Endothelial cell of umbilical vein (primary cell): ENCODE results near the gene CCDC7. TPM values are rescaled to one million over a fixed set of nuclear protein-coding genes. Genes with fewer than 3 reads are reported as not detected.

Experiments used
- BruUV-seq: library from RNA; stranded (reverse); fragments of 400-500 nt; replicated peaks from 2 replicates; lab custom pipeline; 2021; lab: Mats Ljungman, UMichigan
- CTCF ChIA-PET: fragments of 300-600, 350-600 bp; sonication (Branson Sonifier 250); formaldehyde crosslinking; loops from one replicate; lab custom pipeline; 2021; ENCODE audit warnings: antibody characterized with exemption, inconsistent platforms; lab: Charles Lee
- POLR2A ChIA-PET: fragments of 300-600, 350-600 bp; sonication (Branson Sonifier 250); formaldehyde crosslinking; loops from one replicate; lab custom pipeline; 2021; ENCODE audit warnings: antibody characterized with exemption, inconsistent platforms; lab: Charles Lee
- DNase-seq: peaks from one replicate; pipeline ENCODE4 v3.0.0-alpha.2; 2011; ENCODE audit warnings: low read depth, low spot score
- FAIRE-seq: peaks from 2 replicates; lab custom pipeline; 2011; peaks lifted over from hg19 to GRCh38; lab: Jason Lieb, UNC
- H2AFZ ChIP-seq: 2 replicates; pipeline ENCODE4 v1.6.0; 2012; ENCODE audit warnings: low read depth, low read length, control low read depth, inconsistent platforms
- H3K27ac ChIP-seq: 2 replicates; pipeline ENCODE4 v1.5.1; 2011; ENCODE audit warnings: low read depth, mild to moderate bottlenecking, control low read depth, low read length, moderate library complexity; ENCODE audit not compliant: insufficient read depth
- H3K27me3 ChIP-seq, 2 experiments: 2 replicates each; pipeline versions ENCODE4 v1.6.0 to v1.6.1; 2011; ENCODE audit warnings: low read length in 2 of 2, mixed read lengths in 1 of 2; ENCODE audit not compliant: control insufficient read depth in 2 of 2, insufficient read depth in 2 of 2
- H3K36me3 ChIP-seq, 2 experiments: 2 replicates in 1 of 2; 3 replicates in 1 of 2; pipeline ENCODE4 v1.5.1; 2011; ENCODE audit warnings: low read length in 2 of 2, mild to moderate bottlenecking in 1 of 2, moderate library complexity in 1 of 2; ENCODE audit not compliant: control insufficient read depth in 2 of 2, insufficient read depth in 2 of 2; ENCODE audit errors: extremely low read depth in 1 of 2
- H3K4me1 ChIP-seq: 3 replicates; pipeline ENCODE4 v1.5.1; 2011; ENCODE audit warnings: mild to moderate bottlenecking, low read length; ENCODE audit not compliant: control insufficient read depth, insufficient read depth; ENCODE audit errors: extremely low read depth
- H3K4me2 ChIP-seq: 2 replicates; pipeline ENCODE4 v1.6.1; 2011; ENCODE audit warnings: low read length, control low read depth, mixed read lengths; ENCODE audit not compliant: insufficient read depth
- H3K4me3 ChIP-seq, 3 experiments: fragments of 200-600 bp in 1 of 3; sonication (generic), shearing (Covaris generic) in 1 of 3; replicated peaks in 1 of 3; 2 replicates each; pipeline ENCODE4 v1.5.1; 2011 to 2016; ENCODE audit warnings: control low read depth in 3 of 3, low read length in 3 of 3, mild to moderate bottlenecking in 2 of 3, inconsistent platforms in 1 of 3, low read depth in 1 of 3, moderate library complexity in 1 of 3; ENCODE audit not compliant: insufficient read depth in 1 of 3
- H3K79me2 ChIP-seq: 2 replicates; pipeline ENCODE4 v1.6.0; 2012; ENCODE audit warnings: low read length, inconsistent platforms; ENCODE audit not compliant: control insufficient read depth, insufficient read depth
- H3K9ac ChIP-seq: replicated peaks from 2 replicates; pipeline ENCODE3; 2011; ENCODE audit warnings: low read length, control low read depth; ENCODE audit not compliant: insufficient read depth; ENCODE audit errors: extremely low read depth
- H3K9me1 ChIP-seq: replicated peaks from 3 replicates; pipeline ENCODE4 v1.6.0; 2011; ENCODE audit warnings: mild to moderate bottlenecking, low read length; ENCODE audit not compliant: control insufficient read depth, insufficient read depth; ENCODE audit errors: extremely low read depth
- H3K9me3 ChIP-seq: replicated peaks from 2 replicates; pipeline ENCODE4 v1.5.1; 2012; ENCODE audit warnings: low read length, inconsistent platforms; ENCODE audit not compliant: control insufficient read depth, insufficient read depth
- H4K20me1 ChIP-seq: replicated peaks from 2 replicates; pipeline ENCODE3; 2011; ENCODE audit warnings: mild to moderate bottlenecking, low read length; ENCODE audit not compliant: control insufficient read depth, insufficient read depth; ENCODE audit errors: extremely low read depth
- EZH2 ChIP-seq: IDR thresholded peaks from 2 replicates; pipeline ENCODE4 v1.6.1; 2012; ENCODE audit warnings: borderline replicate concordance, low read depth, mild to moderate bottlenecking, moderate library complexity, low read length, inconsistent platforms; ENCODE audit not compliant: severe bottlenecking
- GATA2 ChIP-seq: IDR thresholded peaks from 2 replicates; pipeline ENCODE4 v1.7.0; 2011; ENCODE audit warnings: low read depth, mild to moderate bottlenecking, moderate library complexity, mixed read lengths, low read length; ENCODE audit not compliant: insufficient read length, insufficient read depth
- JUN ChIP-seq: IDR thresholded peaks from 2 replicates; pipeline ENCODE4 v1.6.1; 2011; ENCODE audit warnings: borderline replicate concordance, low read depth; ENCODE audit not compliant: insufficient read length, insufficient read depth
- MAX ChIP-seq: IDR thresholded peaks from 2 replicates; pipeline ENCODE4 v1.6.1; 2011; ENCODE audit not compliant: insufficient read depth, insufficient read length
- MYC ChIP-seq: IDR thresholded peaks from one replicate; pipeline ENCODE4 v1.6.1; 2011; ENCODE audit warnings: mild to moderate bottlenecking, low read depth, low read length
- POLR2A ChIP-seq: IDR thresholded peaks from 2 replicates; pipeline ENCODE4 v1.6.1; 2012; ENCODE audit warnings: low read depth, mild to moderate bottlenecking, control low read depth, low read length
- POLR2AphosphoS5 ChIP-seq: IDR thresholded peaks from 2 replicates; pipeline ENCODE4 v1.6.1; 2012; ENCODE audit warnings: low read depth, mild to moderate bottlenecking, control low read depth, low read length, moderate library complexity; ENCODE audit not compliant: insufficient read depth
- dilution Hi-C: fragments of 300-500 bp; cut with MboI; formaldehyde crosslinking; loops from one replicate; pipeline ENCODE4 v1.15.0; 2019; ENCODE audit warnings: low sequenced_read_pairs; ENCODE audit not compliant: extremely low pct_ligation_motif_present
- intact Hi-C: fragments of 100-400 bp; cut with micrococcal nuclease; formaldehyde crosslinking; loops from one replicate; pipeline ENCODE4 v1.10.0; 2022
- polyA plus RNA-seq, 4 experiments: library from polyadenylated mRNA; depleted of rRNA in 3 of 4; stranded (reverse) in 3 of 4; unstranded in 1 of 4; fragments of >200 nt; gene quantifications; 2 replicates each; pipeline versions ENCODE4 v1.2.1 to v1.2.3, GENCODE V29; 2011 to 2012; ENCODE audit warnings: missing spikeins in 1 of 4
- total RNA-seq: library from RNA; stranded (reverse); gene quantifications from 2 replicates; pipeline ENCODE4 v1.2.3, GENCODE V29; 2021
- TF ChIP-seq, protein P1 (sequence below), 2 donors: IDR thresholded peaks; 1 replicate in 1 of 2; 2 replicates in 1 of 2; pipeline ENCODE4 v1.5.1; 2011; ENCODE audit warnings: low read length in 2 of 2, mild to moderate bottlenecking in 2 of 2, moderate library complexity in 2 of 2, control low read depth in 1 of 2, inconsistent platforms in 1 of 2, low read depth in 1 of 2; ENCODE audit not compliant: insufficient read depth in 1 of 2; ENCODE audit errors: extremely low read depth in 1 of 2

Gene CCDC7
- total and polyA plus RNA-seq, 2 donors (not counting 3 experiments of a cell fraction or from before 2014, with no cell fraction given): 0.35 to 8.2 TPM

DNA sequence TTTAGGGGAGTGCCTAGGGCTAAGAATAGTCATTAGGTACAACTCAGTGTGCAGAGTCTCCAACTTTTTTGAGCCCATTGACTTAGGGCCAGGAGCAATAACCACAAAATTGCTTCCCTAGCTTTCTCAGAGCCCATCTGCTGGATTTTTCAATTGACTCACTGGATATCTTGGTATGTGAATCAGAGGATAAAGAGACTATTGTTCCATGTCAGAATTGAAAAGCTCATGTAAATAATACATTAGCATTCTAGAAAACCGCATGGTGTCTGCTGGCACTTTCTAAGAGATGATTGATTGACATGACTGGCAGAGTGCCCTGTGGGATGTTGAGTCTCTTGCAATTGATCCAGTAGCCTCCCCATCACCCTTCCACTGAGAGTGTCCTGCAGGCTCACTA, 246.2 kb downstream of the CCDC7 start:
- no peak overlapping the region for H3K4me2 ChIP-seq
- no peaks in the 10 kb centered on the region for H3K36me3 ChIP-seq
- no peaks in the 10 kb centered on the region for H4K20me1 ChIP-seq
- H3K9me3 ChIP-seq: no peaks in the 10 kb centered on the region
- ChIA-PET CTCF (no interaction called here), POLR2A (no interaction called here)
- H3K9me1 ChIP-seq: no peaks in the 10 kb centered on the region
- TF ChIP-seq, protein P1, sequence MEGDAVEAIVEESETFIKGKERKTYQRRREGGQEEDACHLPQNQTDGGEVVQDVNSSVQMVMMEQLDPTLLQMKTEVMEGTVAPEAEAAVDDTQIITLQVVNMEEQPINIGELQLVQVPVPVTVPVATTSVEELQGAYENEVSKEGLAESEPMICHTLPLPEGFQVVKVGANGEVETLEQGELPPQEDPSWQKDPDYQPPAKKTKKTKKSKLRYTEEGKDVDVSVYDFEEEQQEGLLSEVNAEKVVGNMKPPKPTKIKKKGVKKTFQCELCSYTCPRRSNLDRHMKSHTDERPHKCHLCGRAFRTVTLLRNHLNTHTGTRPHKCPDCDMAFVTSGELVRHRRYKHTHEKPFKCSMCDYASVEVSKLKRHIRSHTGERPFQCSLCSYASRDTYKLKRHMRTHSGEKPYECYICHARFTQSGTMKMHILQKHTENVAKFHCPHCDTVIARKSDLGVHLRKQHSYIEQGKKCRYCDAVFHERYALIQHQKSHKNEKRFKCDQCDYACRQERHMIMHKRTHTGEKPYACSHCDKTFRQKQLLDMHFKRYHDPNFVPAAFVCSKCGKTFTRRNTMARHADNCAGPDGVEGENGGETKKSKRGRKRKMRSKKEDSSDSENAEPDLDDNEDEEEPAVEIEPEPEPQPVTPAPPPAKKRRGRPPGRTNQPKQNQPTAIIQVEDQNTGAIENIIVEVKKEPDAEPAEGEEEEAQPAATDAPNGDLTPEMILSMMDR (IDR thresholded peaks at IDR 0.05; ENCODE audit: extremely low read depth in 1 of 2, insufficient read depth in 1 of 2, low read depth in 1 of 2, low read length in 2 of 2): no peak
- no peak for TF ChIP-seq GATA2
- TF ChIP-seq MYC: no peak
- no peak for TF ChIP-seq EZH2
- TF ChIP-seq JUN: no peak
- no peak for TF ChIP-seq POLR2A
- TF ChIP-seq POLR2AphosphoS5: no peak
- TF ChIP-seq MAX: no peak
- no peak overlapping the region for H3K27ac ChIP-seq
- intact Hi-C loops: no loop called here
- FAIRE-seq (no peak), DNase-seq (no peak)
- dilution Hi-C loops: no loop called here
- no peaks in the 10 kb centered on the region for H3K27me3 ChIP-seq
- no peak overlapping the region for H2AFZ ChIP-seq
- H3K4me1 ChIP-seq: no peaks in the 10 kb centered on the region
- no TSS peak for BruUV-seq
- no peak overlapping the region for H3K4me3 ChIP-seq
- H3K9ac ChIP-seq: no peak overlapping the region
- no peaks in the 10 kb centered on the region for H3K79me2 ChIP-seq
